Thyroid gland (tissue), 4 donors: Measurements from ENCODE around the gene OFD1. TPM values are rescaled to one million over a fixed set of nuclear protein-coding genes. Genes with fewer than 3 reads are reported as not detected.

ENCODE experiments used
- DNase-seq, 2 donors: peaks; one replicate each; pipeline ENCODE4 v3.0.0-alpha.2; 2019
- H3K27ac ChIP-seq, 3 donors: fragments of 200-600 bp; sonication (generic); 1 replicate in 2 of 3; 2 replicates in 1 of 3; pipeline ENCODE4 v1.5.1; 2016 to 2019; ENCODE audit warnings: mild to moderate bottlenecking in 1 of 3, moderate library complexity in 1 of 3
- H3K27me3 ChIP-seq: fragments of 200-600 bp; sonication (generic); one replicate; pipeline ENCODE4 v1.5.1; 2019
- H3K36me3 ChIP-seq, 2 donors: fragments of 200-600 bp; sonication (generic); one replicate each; pipeline ENCODE4 v1.5.1; 2016 to 2019
- H3K4me1 ChIP-seq, 2 donors: fragments of 200-600 bp; sonication (generic); one replicate each; pipeline ENCODE4 v1.5.1; 2017 to 2019
- H3K4me3 ChIP-seq, 3 donors: fragments of 200-600 bp; sonication (generic); replicated peaks in 1 of 3; 1 replicate in 2 of 3; 2 replicates in 1 of 3; pipeline ENCODE4 v1.5.1; 2016; ENCODE audit warnings: mild to moderate bottlenecking in 1 of 3
- H3K9me3 ChIP-seq: fragments of 200-600 bp; sonication (generic); one replicate; pipeline ENCODE4 v1.5.1; 2017
- CTCF ChIP-seq, 6 experiments: fragments of 200-600 bp in 3 of 6; fragments of 450-650 bp in 3 of 6; sonication (generic) in 3 of 6; IDR thresholded peaks; one replicate each; pipeline ENCODE4 v1.5.1; 2016 to 2019; ENCODE audit warnings: antibody characterized with exemption in 6 of 6, mild to moderate bottlenecking in 2 of 6, inconsistent platforms in 1 of 6, moderate library complexity in 1 of 6
- POLR2A ChIP-seq, 2 donors: fragments of 450-650 bp; IDR thresholded peaks; one replicate each; pipeline ENCODE4 v1.6.1; 2017; ENCODE audit warnings: antibody characterized with exemption in 2 of 2, mild to moderate bottlenecking in 2 of 2, moderate library complexity in 1 of 2
- WGBS, 2 donors: methylation state at CpG; one replicate each; pipeline ENCODE4 v1.1.5; 2017; 5-methylcytosine and 5-hydroxymethylcytosine counted together
- intact Hi-C: fragments of 100-400 bp; cut with DNase I; formaldehyde crosslinking; loops from one replicate; pipeline ENCODE4 v1.15.1; 2023
- total RNA-seq, 4 donors: library from RNA; depleted of rRNA; stranded (reverse); fragments of >200 nt; gene quantifications; one replicate each; pipeline ENCODE4 v1.2.3, GENCODE V29; 2016

The OFD1 gene
- 10 to 100 TPM; 33.6 to 46.0 (median 43.5) TPM for total RNA-seq

DNA sequence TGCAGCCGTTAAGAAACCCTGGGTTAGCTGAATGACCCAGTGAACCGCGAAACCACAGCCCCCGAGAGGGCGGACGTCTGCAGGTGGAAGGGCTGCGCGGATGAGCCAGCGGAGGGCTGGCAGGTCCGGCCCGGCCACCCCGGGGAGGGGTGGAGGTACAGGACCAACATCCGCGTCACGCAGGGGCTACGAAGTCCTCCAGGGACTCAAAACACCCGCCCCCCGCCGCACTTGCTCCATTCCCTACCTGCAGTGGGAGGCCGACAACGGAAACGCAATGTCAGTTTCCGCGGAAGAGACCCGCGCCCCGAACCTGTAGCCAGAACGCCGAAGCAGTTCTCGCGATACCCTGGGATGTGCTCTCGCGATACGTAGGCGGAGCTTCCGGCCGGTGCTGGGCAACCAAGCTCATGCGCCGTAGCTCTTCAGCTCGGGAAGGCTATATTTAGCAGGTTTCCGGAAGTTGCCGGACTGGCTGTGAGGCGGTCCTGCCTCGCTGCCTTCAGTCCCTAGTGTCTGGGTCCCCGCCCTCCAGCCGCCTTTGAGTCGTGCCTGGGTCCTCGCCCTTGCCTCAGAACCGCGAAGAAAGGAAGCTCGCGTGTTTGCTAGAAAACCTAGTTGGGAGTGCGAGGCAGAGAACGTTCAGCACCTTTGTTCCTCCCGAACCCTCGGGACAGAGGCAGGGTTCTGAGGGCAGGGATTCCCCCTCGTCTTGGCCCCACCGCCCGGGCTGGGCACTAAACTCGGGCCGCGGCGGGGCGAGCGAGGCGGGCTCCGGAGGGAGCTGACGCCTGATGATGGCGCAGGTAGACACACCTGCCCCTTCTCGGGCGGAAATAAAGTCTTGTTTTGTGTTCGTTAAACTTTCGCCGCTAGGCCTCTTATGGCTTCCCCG is at the start of gene OFD1, which contains the start of gene TRAPPC2:
Gene OFD1, plus strand, starts transcription at position 471 of the 895 bp plus-strand sequence. Its CDS starts 324 bp downstream, at position 795.
Gene TRAPPC2, minus strand, starts transcription at position 343 of the 895 bp plus-strand sequence. CDS start 14,657 bp downstream, outside the sequence.
- Histone ChIP-seq H3K36me3 (no peaks in the 10 kb centered on the region), H3K4me1 (peaks cover 10 to 12% of the 10 kb centered on the region in 2 donors), H3K27me3 (no peaks in the 10 kb centered on the region), H3K9me3 (no peaks in the 10 kb centered on the region), H3K27ac (peak within 1 kb of the TSS; percentile 80 to 88 (median 85)), H3K4me3 (peak within 1 kb of the TSS; percentile 53 to 82 (median 71))
- WGBS, 2 donors = 0 to 2% methylated on average over 4 to 10 of the region's 75 CpGs
- intact Hi-C loops = no loop called here
- DNase-seq = peak; percentile 90 to 92
- TF ChIP-seq POLR2A (IDR thresholded peaks at IDR 0.05) (peak; percentile 69 to 97), CTCF (IDR thresholded peaks at IDR 0.05) (no peak)

DNA sequence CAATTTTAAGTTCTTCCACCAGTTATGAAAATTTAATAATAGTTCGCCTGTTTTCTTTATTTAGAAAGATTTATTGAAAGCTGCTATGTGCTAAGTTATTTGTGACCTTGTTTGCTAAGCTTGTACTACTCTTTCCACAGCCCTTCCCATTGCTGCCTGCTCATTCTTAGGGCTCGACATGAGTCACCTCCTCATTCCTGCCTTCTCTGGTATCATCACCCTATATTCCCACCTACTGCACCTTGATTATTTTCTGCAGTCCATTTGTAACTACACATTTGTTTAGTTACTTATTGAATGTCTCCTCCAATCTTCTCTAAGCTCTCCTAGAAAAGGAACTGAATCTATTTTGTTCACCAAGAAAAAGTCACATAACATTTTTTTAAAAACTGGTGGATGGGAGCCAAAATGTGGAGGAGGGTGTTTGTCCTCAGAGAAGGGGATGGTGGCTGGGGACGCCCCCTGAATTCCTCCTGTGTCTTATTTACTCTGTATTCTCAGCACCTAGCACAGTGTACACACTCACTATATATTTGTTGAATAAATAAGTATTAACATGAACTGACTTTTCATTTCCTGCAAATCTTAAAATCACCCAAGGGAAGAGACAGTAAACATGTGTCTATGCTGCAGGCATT is 49.3 kb upstream of the OFD1 start:
- Histone ChIP-seq H3K27ac (no peak overlapping the region), H3K4me1 (peaks cover 0 to 4% of the 10 kb centered on the region in 2 donors), H3K4me3 (no peak overlapping the region), H3K36me3 (no peaks in the 10 kb centered on the region), H3K9me3 (no peaks in the 10 kb centered on the region), H3K27me3 (no peaks in the 10 kb centered on the region)
- intact Hi-C loops = no loop called here
- WGBS, 2 donors = 42 to 59% methylated on average over 3 of the region's 3 CpGs
- TF ChIP-seq POLR2A (IDR thresholded peaks at IDR 0.05) (no peak), CTCF (IDR thresholded peaks at IDR 0.05) (no peak)
- DNase-seq = no peak

DNA sequence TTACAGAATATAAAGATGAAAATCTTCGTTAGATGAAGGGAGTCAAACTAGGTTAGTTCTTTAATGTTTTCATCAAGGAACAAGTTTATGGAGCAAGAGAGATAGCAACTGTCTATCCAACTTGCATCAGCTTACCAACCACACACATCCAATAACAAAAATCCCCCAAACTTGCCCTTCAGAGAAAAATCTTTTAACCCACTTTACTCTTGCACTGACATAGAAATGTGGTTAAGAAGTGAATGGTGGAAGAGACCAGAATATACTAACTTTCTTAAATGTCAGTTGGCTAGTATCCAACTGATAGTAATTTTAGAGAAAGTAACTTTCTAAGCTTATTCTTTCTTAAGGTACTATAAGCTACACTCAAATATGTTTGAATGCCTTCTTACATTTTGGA is 47.3 kb upstream of the OFD1 start:
- Histone ChIP-seq H3K27ac (no peak overlapping the region), H3K9me3 (no peaks in the 10 kb centered on the region), H3K27me3 (no peaks in the 10 kb centered on the region), H3K36me3 (no peaks in the 10 kb centered on the region), H3K4me3 (no peak overlapping the region), H3K4me1 (peaks cover 4% of the 10 kb centered on the region in 2 donors)
- DNase-seq = no peak
- intact Hi-C loops = no loop called here
- TF ChIP-seq CTCF (IDR thresholded peaks at IDR 0.05) = no peak
- TF ChIP-seq POLR2A (IDR thresholded peaks at IDR 0.05) = no peak
- 90 to 97% methylated on average over 1 of the region's 1 CpG for WGBS, 2 donors

GRCh38 chrX:13688384-13688957 is 46.1 kb upstream of the OFD1 start:
- no peaks in the 10 kb centered on the region for H3K9me3 ChIP-seq
- peak overlapping the region in 2 of 3 donors; percentile 35 to 81 for H3K4me3 ChIP-seq
- TF ChIP-seq CTCF (IDR thresholded peaks at IDR 0.05) (no peak), POLR2A (IDR thresholded peaks at IDR 0.05) (no peak)
- intact Hi-C loops = no loop called here
- WGBS, 2 donors = 6 to 11% methylated on average over 13 of the region's 13 CpGs
- no peak for DNase-seq
- peak overlapping the region; percentile 78 to 90 (median 89) for H3K27ac ChIP-seq
- peaks cover 4 to 8% of the 10 kb centered on the region in 2 donors for H3K4me1 ChIP-seq
- H3K36me3 ChIP-seq = no peaks in the 10 kb centered on the region
- H3K27me3 ChIP-seq = no peaks in the 10 kb centered on the region
